GM12892 (cell line): ENCODE results near the gene PTPRK.

Experiments
- DNase-seq: peaks from one replicate; pipeline ENCODE4 v3.0.0; 2011; ENCODE audit not compliant: insufficient read length
- FAIRE-seq: peaks from 2 replicates; lab custom pipeline; 2011; peaks lifted over from hg19 to GRCh38; lab: Jason Lieb, UNC
- POLR2A ChIP-seq: IDR thresholded peaks from 2 replicates; pipeline ENCODE4 v1.6.1; 2011; ENCODE audit warnings: low read depth, low read length, control low read depth
- POLR2AphosphoS5 ChIP-seq: IDR thresholded peaks from 2 replicates; pipeline ENCODE4 v1.6.1; 2011; ENCODE audit warnings: low read depth, low read length, control low read depth
- TAF1 ChIP-seq: IDR thresholded peaks from 2 replicates; pipeline ENCODE4 v1.6.1; 2011; ENCODE audit warnings: low read depth, mild to moderate bottlenecking, control low read depth, low read length, borderline replicate concordance

The PTPRK gene

GRCh38 chr6:128238225-128238624 is 282.2 kb downstream of the PTPRK start:
- TF ChIP-seq POLR2A (no peak), TAF1 (no peak), POLR2AphosphoS5 (no peak)
- no peak for DNase-seq
- no peak for FAIRE-seq

GRCh38 chr6:128235556-128235955 is 284.8 kb downstream of the PTPRK start:
- FAIRE-seq, result no peak
- TF ChIP-seq POLR2A, result no peak
- no peak for TF ChIP-seq TAF1
- no peak for TF ChIP-seq POLR2AphosphoS5
- DNase-seq, result no peak

DNA sequence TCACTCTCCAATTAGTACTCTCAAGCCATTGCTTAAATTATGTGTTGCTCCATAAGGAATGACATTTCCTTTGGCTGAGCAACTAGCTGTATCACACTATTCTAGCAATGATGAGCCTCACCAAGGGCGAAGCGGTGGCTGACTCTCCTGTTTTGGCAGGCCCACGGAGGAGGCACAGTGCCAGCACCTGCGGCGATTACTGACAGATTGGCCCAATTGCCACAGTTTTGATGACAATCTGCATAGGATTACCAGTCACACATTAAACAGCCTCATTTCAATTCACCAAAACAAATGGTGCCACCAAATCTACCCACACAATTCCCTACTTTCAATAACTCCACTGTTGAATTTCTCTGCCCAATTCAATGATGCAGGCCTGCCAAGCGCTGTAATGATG is 286.9 kb downstream of the PTPRK start:
- TF ChIP-seq POLR2AphosphoS5 (no peak), TAF1 (no peak), POLR2A (no peak)
- no peak for FAIRE-seq
- DNase-seq, result no peak

DNA sequence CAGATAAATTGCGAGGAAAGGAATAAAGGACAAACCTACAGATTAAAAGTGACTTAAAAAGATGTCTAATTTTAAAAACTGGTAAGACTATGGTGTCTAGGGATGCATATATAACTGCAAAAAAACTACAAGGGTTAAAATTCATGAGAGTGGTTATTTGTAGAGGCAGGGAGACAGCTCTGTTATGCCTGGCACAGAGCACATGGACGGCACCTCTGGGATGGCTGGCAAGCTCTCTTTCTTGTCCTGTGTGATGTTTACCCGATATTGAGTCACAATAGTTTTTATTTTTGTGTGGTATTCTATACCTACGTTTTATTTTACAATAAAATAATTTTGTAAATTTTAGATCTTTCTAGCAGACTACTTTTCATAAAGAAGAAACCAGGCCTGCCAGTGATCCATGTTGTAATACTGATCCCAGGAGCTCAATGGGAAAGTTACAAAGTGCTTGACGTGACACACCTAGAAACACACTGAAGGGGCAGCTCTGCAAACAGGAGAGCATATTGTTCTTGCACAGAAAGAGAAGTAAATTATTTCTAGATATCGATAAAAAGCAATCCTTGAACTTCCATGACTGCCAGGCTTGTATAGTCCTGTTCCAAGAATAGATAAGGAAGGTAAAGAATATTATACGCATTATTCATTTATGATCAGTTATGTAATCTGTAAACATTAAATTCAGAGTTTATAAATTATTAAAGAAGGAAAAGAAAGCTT is 290.0 kb downstream of the PTPRK start:
- TF ChIP-seq TAF1, result no peak
- no peak for FAIRE-seq
- no peak for DNase-seq

- DNase-seq, result no peak
- TF ChIP-seq POLR2A, result no peak
- TF ChIP-seq POLR2AphosphoS5, result no peak
- TF ChIP-seq TAF1, result no peak
- no peak for FAIRE-seq
Measured at GRCh38 chr6:128225612-128226011, 294.8 kb downstream of the PTPRK start.

DNA sequence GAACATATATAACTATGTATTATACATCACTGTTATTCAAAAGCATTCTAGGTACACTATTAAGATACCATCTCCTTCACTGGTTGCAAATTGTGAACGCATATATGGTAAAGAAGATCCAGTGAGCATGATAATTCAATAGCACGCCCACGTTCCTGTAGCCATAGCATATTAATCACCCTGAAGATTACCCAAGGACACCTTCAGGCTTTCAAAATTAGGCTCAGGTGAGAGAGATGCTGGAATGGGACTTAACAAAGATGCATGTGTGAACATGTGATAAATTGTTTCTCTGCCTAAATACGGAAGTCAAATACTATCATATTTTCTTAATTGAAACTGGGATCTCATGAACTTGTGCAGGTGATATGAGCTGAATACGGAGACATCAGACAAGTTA is 303.5 kb downstream of the PTPRK start:
- DNase-seq, result no peak
- TF ChIP-seq TAF1 (no peak), POLR2AphosphoS5 (no peak), POLR2A (no peak)
- FAIRE-seq, result no peak

DNA sequence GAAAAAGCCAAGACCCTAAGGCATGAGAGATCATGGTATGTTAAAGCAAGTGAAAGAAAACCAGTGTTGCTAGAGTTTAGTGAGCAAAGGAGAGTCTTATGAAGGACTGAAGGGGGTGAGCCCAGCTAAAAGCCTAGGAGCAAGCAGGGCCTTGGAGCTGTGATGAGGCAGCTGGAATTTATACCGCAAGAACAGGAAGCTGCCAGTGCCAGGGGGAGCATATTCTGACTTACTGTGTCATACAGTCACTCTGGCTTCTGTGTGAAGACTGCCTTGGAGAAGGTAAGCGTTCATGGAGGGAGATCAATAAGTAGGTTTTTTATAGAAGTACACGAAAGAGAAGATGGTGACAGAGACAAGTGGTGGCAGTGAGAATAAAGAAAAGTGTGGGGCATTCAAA is 310.6 kb downstream of the PTPRK start:
- no peak for FAIRE-seq
- TF ChIP-seq POLR2A, result no peak
- TF ChIP-seq TAF1, result no peak
- TF ChIP-seq POLR2AphosphoS5, result no peak

GRCh38 chr6:128208851-128209580 is 311.4 kb downstream of the PTPRK start:
- no peak for DNase-seq
- TF ChIP-seq TAF1 (no peak), POLR2AphosphoS5 (no peak), POLR2A (no peak)
- no peak for FAIRE-seq

More for the DNA sequence above, 310.6 kb downstream of the PTPRK start:
- no peak for DNase-seq

GRCh38 chr6:128208078-128208477 is 312.3 kb downstream of the PTPRK start:
- TF ChIP-seq POLR2AphosphoS5 (no peak), TAF1 (no peak), POLR2A (no peak)
- FAIRE-seq (no peak), DNase-seq (no peak)

- TF ChIP-seq POLR2A (no peak), TAF1 (no peak), POLR2AphosphoS5 (no peak)
- DNase-seq (no peak), FAIRE-seq (no peak)
Measured at GRCh38 chr6:128206610-128207426, 313.6 kb downstream of the PTPRK start.

GRCh38 chr6:128204616-128205015 is 315.8 kb downstream of the PTPRK start:
- FAIRE-seq (no peak), DNase-seq (no peak)
- TF ChIP-seq POLR2A, result no peak
- no peak for TF ChIP-seq POLR2AphosphoS5
- TF ChIP-seq TAF1, result no peak
